Neural crest cell (in vitro differentiated cells): ENCODE results near the gene RAB44. TPM values are rescaled to one million over a fixed set of nuclear protein-coding genes. Genes with fewer than 3 reads are reported as not detected.

Source experiments
- DNase-seq: peaks from one replicate; pipeline ENCODE4 v3.0.0; 2021; ENCODE audit warnings: low read depth, mixed read lengths, low spot score
- H3K27ac Mint-ChIP-seq: one replicate; pipeline ENCODE4 v1.8.0; 2021; ENCODE audit warnings: mild to moderate bottlenecking, mixed read lengths; ENCODE audit not compliant: unreplicated experiment
- H3K27me3 Mint-ChIP-seq: 2 replicates; pipeline ENCODE4 v1.8.0; 2021; ENCODE audit warnings: low read depth, mild to moderate bottlenecking, mixed read lengths
- H3K36me3 Mint-ChIP-seq: 2 replicates; pipeline ENCODE4 v1.8.0; 2021; ENCODE audit warnings: low read depth, mild to moderate bottlenecking, mixed read lengths
- H3K4me1 Mint-ChIP-seq: 2 replicates; pipeline ENCODE4 v1.8.0; 2021; ENCODE audit warnings: mixed read lengths
- H3K4me3 Mint-ChIP-seq: one replicate; pipeline ENCODE4 v1.8.0; 2021; ENCODE audit warnings: mild to moderate bottlenecking, mixed read lengths
- H3K9me3 Mint-ChIP-seq: 2 replicates; pipeline ENCODE4 v1.8.0; 2021; ENCODE audit warnings: mixed read lengths
- long read RNA-seq: library from polyadenylated mRNA; unstranded; transcript quantifications from one replicate; pipeline ENCODE4 v2.0.0, GENCODE V29; 2020
- total RNA-seq: library from RNA; stranded (reverse); gene quantifications from 2 replicates; pipeline ENCODE4 v1.2.1, GENCODE V29; 2021
- TF ChIP-seq, protein P1 (sequence below): fragments of 200-600 bp; sonication (generic); conservative IDR thresholded peaks from 2 replicates; pipeline ENCODE4 v1.5.0; 2021; ENCODE audit warnings: antibody characterized with exemption, mild to moderate bottlenecking

RAB44 gene, protein sequence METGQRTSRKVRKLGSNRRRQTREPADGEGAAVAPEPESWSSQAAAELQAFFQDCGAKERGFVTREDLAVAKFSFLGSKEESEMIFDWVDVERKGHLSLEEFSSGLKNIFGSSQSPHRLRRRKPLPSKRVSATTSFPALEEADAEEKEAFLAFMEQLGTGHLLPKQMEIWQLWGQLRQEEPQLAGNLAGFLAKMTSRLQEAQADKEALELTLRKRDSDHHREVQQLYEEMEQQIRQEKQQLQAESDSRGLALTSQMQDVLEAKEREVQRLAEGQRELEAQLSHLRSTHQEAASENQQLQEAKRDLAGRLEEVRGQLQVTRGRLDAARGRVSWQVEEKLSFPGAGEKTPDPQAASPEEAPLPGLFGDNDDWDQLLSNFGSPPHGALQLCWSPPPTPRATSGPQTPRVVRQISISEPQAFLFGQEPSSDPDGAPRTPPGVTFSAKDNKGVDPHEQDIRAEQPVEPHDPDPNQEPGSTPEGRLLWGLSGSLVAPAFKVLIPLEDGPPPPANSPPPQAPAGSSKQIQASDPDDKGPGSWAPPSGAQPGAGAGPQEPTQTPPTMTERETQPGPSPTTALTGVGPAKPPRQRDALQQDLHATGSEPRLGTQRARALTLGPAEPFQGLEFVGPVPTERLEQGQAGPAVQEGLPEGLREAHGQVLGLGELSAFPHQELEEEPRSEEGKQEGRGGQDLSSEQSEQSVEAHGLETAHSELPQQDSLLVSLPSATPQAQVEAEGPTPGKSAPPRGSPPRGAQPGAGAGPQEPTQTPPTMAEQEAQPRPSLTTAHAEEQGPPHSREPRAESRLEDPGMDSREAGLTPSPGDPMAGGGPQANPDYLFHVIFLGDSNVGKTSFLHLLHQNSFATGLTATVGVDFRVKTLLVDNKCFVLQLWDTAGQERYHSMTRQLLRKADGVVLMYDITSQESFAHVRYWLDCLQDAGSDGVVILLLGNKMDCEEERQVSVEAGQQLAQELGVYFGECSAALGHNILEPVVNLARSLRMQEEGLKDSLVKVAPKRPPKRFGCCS
- total RNA-seq = not detected in 2 replicates
- long read RNA-seq = 0 reads

DNA sequence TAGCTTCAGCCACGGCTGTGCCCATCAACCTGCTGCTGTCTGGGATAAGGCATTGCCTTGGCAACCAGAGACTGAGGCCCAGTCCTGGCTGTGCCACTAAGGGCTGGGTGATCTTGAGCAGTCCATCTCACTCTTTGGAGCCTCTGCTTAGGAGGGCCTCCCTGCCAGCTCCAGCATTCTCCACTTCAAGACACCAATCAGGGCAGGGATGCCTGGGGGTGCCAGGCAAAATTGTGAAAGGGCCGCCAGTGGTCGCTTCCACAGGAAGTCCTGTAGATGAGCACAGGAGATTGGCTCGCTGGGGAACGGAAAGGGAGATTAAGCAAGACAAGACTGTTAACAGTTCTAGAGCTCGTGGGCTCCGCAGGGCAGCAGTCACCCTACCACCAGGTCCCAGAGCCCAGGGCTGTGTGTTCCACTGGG is at the start of gene RAB44:
Gene RAB44, plus strand, starts transcription at position 346 of the 423 bp plus-strand sequence. CDS start 6,410 bp downstream, outside the sequence.
- H3K4me1 Mint-ChIP-seq = peaks cover under 1% of the 10 kb centered on the region
- peak within 1 kb of the TSS; percentile 17 for H3K27ac Mint-ChIP-seq
- TF ChIP-seq, protein P1, sequence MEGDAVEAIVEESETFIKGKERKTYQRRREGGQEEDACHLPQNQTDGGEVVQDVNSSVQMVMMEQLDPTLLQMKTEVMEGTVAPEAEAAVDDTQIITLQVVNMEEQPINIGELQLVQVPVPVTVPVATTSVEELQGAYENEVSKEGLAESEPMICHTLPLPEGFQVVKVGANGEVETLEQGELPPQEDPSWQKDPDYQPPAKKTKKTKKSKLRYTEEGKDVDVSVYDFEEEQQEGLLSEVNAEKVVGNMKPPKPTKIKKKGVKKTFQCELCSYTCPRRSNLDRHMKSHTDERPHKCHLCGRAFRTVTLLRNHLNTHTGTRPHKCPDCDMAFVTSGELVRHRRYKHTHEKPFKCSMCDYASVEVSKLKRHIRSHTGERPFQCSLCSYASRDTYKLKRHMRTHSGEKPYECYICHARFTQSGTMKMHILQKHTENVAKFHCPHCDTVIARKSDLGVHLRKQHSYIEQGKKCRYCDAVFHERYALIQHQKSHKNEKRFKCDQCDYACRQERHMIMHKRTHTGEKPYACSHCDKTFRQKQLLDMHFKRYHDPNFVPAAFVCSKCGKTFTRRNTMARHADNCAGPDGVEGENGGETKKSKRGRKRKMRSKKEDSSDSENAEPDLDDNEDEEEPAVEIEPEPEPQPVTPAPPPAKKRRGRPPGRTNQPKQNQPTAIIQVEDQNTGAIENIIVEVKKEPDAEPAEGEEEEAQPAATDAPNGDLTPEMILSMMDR = no peak
- no peaks in the 10 kb centered on the region for H3K36me3 Mint-ChIP-seq
- H3K4me3 Mint-ChIP-seq = no peak within 1 kb of the TSS
- DNase-seq = no peak
- H3K9me3 Mint-ChIP-seq = peaks cover 2% of the 10 kb centered on the region
- H3K27me3 Mint-ChIP-seq = no peaks in the 10 kb centered on the region

DNA sequence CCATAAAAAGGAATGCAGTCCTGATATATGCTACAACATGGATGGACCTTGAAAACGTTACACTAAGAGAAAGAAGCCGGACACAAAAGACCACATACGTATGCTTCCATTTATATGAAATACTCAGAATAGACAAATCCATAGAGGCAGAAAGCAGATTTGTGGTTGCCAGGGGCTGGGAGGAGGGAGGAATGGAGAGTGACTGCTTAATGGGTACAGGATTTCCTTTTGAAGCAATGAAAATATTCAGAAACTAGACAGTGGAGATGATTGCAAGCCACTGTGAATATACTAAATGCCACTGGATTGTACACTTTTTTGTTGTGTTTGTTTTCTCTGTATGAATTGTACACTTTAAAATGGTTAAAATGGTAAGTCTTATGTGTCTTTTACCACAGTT is 48.5 kb upstream of the RAB44 start:
- no peaks in the 10 kb centered on the region for H3K9me3 Mint-ChIP-seq
- no peak overlapping the region for H3K4me3 Mint-ChIP-seq
- H3K27me3 Mint-ChIP-seq = no peaks in the 10 kb centered on the region
- no peak overlapping the region for H3K27ac Mint-ChIP-seq
- DNase-seq = no peak
- peaks cover 26% of the 10 kb centered on the region for H3K4me1 Mint-ChIP-seq
- TF ChIP-seq, protein P1 = no peak
- no peaks in the 10 kb centered on the region for H3K36me3 Mint-ChIP-seq

DNA sequence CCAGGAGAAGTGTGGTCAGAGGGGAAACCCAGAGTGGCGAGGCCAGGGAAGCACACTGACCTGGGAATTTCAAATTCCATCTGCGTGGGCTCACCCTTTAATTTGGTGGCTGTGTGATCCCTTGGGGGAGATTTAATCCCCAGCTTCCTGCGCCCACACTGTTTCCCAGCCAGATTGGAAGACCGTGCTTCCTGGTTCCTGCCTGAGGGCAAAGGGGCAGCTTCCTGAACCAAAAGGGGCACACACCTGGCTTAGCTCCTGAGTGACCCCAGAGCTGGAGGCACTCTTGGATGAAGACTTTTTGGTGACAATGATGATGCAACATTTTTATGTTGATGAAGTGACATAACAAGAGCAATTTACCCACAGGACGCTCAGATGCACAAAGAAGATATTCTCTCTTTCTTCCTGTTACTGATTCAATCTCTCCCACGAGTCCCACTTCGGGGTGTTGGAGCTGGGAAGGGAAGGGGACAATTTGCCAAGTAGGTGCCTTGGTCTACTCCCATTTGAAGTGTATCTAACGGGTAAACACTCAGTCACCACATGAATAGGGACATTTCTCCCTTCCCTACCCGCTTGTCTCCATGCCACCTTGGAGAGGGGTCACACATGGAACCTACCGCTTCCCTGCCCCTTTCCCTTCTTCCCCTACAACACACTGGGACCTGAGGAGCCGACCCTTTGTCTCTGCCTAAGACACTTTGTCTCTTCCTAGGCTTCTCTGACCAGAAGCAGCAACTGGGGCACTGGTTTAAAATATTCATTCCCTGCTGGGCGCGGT is 47.7 kb upstream of the RAB44 start:
- peak overlapping the region; percentile 60 for H3K27ac Mint-ChIP-seq
- no peak for DNase-seq
- TF ChIP-seq, protein P1 = no peak
- H3K9me3 Mint-ChIP-seq = no peaks in the 10 kb centered on the region
- H3K4me1 Mint-ChIP-seq = peaks cover 26% of the 10 kb centered on the region
- no peaks in the 10 kb centered on the region for H3K27me3 Mint-ChIP-seq
- H3K4me3 Mint-ChIP-seq = no peak overlapping the region
- H3K36me3 Mint-ChIP-seq = no peaks in the 10 kb centered on the region

DNA sequence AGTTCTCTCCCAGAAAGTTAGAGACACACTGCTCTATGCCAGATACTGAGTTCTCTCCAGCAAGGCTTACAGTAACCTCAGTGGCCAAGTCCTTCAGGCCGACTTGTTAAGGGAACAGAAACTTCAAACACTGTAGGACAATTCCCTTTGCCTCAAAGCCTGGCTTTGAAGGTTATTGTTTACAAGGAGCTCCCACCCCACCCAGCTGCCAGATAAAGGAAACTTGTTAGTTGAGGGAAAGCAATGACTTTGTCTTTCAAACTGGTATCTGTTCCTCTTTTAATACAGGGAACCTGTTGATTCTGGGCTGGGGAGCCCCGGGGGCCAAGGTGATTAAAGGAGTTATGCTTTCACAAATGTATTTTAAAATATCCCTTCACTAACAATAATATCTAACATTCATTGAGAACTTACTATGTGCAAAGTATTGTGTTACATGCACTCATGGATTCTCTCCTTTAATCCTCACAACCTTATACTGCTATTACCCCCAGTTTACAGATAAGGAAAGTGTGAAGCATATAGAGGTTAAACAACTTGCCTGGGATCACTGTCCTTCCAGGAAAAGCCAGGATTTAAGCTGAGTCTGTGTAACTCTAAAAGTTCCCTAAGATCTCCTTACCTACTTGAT is 46.7 kb upstream of the RAB44 start:
- Mint-ChIP-seq H3K27ac (no peak overlapping the region), H3K36me3 (no peaks in the 10 kb centered on the region), H3K27me3 (peaks cover 2% of the 10 kb centered on the region), H3K4me3 (no peak overlapping the region), H3K9me3 (no peaks in the 10 kb centered on the region), H3K4me1 (peaks cover 23% of the 10 kb centered on the region)
- TF ChIP-seq, protein P1 = no peak
- no peak for DNase-seq
